Measurements from ENCODE around the gene CCDC8.

DNA sequence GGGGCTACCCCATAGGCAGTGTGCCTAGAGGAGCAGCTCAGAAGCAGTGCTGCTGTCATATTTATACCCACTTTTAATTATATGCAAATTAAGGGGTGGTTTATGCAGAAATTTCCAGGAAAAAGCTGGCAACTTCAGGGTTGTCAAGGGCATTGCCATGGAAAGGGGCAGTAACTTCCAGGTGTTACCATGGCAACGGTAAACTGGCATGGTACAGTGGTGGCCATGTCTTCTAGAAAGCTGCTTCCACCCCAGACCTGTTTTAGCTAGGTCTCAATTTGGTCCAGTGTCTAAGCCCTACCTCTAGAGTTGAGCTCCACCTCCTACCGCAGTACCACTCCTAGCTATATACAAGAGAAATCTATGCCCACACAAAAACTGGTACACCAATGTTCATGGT is 46.7 kb upstream of the CCDC8 start:
- TF ChIP-seq POLR2A (IDR thresholded peaks at IDR 0.05; ENCODE audit: extremely low read depth, insufficient read length), result no peak
- TF ChIP-seq, protein P1, sequence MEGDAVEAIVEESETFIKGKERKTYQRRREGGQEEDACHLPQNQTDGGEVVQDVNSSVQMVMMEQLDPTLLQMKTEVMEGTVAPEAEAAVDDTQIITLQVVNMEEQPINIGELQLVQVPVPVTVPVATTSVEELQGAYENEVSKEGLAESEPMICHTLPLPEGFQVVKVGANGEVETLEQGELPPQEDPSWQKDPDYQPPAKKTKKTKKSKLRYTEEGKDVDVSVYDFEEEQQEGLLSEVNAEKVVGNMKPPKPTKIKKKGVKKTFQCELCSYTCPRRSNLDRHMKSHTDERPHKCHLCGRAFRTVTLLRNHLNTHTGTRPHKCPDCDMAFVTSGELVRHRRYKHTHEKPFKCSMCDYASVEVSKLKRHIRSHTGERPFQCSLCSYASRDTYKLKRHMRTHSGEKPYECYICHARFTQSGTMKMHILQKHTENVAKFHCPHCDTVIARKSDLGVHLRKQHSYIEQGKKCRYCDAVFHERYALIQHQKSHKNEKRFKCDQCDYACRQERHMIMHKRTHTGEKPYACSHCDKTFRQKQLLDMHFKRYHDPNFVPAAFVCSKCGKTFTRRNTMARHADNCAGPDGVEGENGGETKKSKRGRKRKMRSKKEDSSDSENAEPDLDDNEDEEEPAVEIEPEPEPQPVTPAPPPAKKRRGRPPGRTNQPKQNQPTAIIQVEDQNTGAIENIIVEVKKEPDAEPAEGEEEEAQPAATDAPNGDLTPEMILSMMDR (IDR thresholded peaks at IDR 0.05; ENCODE audit: low read depth, low read length), result no peak
- no peak for TF ChIP-seq MYC (IDR thresholded peaks at IDR 0.05; ENCODE audit: low read depth, low read length)
- TF ChIP-seq, protein P2, sequence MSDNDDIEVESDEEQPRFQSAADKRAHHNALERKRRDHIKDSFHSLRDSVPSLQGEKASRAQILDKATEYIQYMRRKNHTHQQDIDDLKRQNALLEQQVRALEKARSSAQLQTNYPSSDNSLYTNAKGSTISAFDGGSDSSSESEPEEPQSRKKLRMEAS (IDR thresholded peaks at IDR 0.05; ENCODE audit: low read depth, low read length), result no peak

Data from NB4 (cell line).